ENCODE results near the gene ETV4. TPM values are rescaled to one million over a fixed set of nuclear protein-coding genes. Genes with fewer than 3 reads are reported as not detected.

ETV4 gene
- total RNA-seq, result 2.2 TPM
- long read RNA-seq, partial matches to known transcripts, result 1 of 8 reads
- long read RNA-seq, other reads (novel, unspliced or antisense), result 4 of 8 reads

GRCh38 chr17:43546319-43547188, at the start of gene ETV4:
ETV4 (minus strand) TSS chr17:43546340; CDS start chr17:43545617, 723 bp downstream.
- Histone ChIP-seq H3K36me3 (no peaks in the 10 kb centered on the region), H3K4me3 (peak within 1 kb of the TSS; percentile 66), H3K4me1 (peaks cover 16% of the 10 kb centered on the region), H3K27ac (no peak within 1 kb of the TSS), H3K27me3 (ENCODE audit: low read depth) (peaks cover 8% of the 10 kb centered on the region), H3K9me3 (no peaks in the 10 kb centered on the region)
- ATAC-seq, result peak; percentile 93 to 95
- intact Hi-C loops (cut with DNase I), result no loop called here
- TF ChIP-seq, protein P1, sequence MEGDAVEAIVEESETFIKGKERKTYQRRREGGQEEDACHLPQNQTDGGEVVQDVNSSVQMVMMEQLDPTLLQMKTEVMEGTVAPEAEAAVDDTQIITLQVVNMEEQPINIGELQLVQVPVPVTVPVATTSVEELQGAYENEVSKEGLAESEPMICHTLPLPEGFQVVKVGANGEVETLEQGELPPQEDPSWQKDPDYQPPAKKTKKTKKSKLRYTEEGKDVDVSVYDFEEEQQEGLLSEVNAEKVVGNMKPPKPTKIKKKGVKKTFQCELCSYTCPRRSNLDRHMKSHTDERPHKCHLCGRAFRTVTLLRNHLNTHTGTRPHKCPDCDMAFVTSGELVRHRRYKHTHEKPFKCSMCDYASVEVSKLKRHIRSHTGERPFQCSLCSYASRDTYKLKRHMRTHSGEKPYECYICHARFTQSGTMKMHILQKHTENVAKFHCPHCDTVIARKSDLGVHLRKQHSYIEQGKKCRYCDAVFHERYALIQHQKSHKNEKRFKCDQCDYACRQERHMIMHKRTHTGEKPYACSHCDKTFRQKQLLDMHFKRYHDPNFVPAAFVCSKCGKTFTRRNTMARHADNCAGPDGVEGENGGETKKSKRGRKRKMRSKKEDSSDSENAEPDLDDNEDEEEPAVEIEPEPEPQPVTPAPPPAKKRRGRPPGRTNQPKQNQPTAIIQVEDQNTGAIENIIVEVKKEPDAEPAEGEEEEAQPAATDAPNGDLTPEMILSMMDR (IDR thresholded peaks at IDR 0.05), result no peak
- peak; percentile 93 for DNase-seq

GRCh38 chr17:43595466-43595865, 49.3 kb upstream of the ETV4 start:
- TF ChIP-seq, protein P1 (IDR thresholded peaks at IDR 0.05), result no peak
- Histone ChIP-seq H3K4me3 (no peak overlapping the region), H3K4me1 (peaks cover 23% of the 10 kb centered on the region), H3K27ac (no peak overlapping the region), H3K36me3 (no peaks in the 10 kb centered on the region), H3K27me3 (ENCODE audit: low read depth) (no peaks in the 10 kb centered on the region), H3K9me3 (no peaks in the 10 kb centered on the region)
- intact Hi-C loops (cut with DNase I), result no loop called here
- ATAC-seq, result no peak
- no peak for DNase-seq

- TF ChIP-seq, protein P1 (IDR thresholded peaks at IDR 0.05), result no peak
- peak; percentile 50 for DNase-seq
- peak overlapping the region; percentile 1 for H3K4me3 ChIP-seq
- H3K27me3 ChIP-seq (ENCODE audit: low read depth), result no peaks in the 10 kb centered on the region
- intact Hi-C loops (cut with DNase I), result no loop called here
- ATAC-seq, result peak; percentile 61 to 65
- no peaks in the 10 kb centered on the region for H3K36me3 ChIP-seq
- no peaks in the 10 kb centered on the region for H3K9me3 ChIP-seq
- peaks cover 23% of the 10 kb centered on the region for H3K4me1 ChIP-seq
- H3K27ac ChIP-seq, result peak overlapping the region; percentile 73
These were observed 45.8 kb upstream of the ETV4 start for GRCh38 chr17:43591779-43592562.

DNA sequence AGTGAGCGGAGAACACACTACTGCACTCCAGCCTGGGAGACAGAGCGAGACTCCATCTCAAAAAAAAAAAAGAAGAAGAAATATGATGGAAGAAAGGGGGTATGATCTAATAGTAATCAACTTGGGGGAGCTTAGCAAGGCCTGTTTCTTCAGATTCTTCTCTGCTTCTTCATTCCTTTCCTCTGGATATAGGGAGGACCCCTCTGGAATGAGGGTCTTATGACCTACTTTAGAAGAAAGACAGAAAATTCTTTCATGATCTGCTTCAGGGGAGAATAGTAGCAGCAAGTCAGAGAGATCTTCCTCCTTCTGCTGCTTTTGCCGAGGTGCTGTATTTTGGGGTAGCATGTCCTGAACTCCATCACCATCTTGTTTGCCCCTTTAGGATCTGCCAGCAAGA, 44.9 kb upstream of the ETV4 start:
- ATAC-seq (no peak), DNase-seq (no peak)
- Histone ChIP-seq H3K36me3 (no peaks in the 10 kb centered on the region), H3K9me3 (no peaks in the 10 kb centered on the region), H3K4me1 (peaks cover 24% of the 10 kb centered on the region), H3K27me3 (ENCODE audit: low read depth) (no peaks in the 10 kb centered on the region), H3K27ac (peak overlapping the region; percentile 73), H3K4me3 (no peak overlapping the region)
- intact Hi-C loops (cut with DNase I), result no loop called here
- TF ChIP-seq, protein P1 (IDR thresholded peaks at IDR 0.05), result no peak

DNA sequence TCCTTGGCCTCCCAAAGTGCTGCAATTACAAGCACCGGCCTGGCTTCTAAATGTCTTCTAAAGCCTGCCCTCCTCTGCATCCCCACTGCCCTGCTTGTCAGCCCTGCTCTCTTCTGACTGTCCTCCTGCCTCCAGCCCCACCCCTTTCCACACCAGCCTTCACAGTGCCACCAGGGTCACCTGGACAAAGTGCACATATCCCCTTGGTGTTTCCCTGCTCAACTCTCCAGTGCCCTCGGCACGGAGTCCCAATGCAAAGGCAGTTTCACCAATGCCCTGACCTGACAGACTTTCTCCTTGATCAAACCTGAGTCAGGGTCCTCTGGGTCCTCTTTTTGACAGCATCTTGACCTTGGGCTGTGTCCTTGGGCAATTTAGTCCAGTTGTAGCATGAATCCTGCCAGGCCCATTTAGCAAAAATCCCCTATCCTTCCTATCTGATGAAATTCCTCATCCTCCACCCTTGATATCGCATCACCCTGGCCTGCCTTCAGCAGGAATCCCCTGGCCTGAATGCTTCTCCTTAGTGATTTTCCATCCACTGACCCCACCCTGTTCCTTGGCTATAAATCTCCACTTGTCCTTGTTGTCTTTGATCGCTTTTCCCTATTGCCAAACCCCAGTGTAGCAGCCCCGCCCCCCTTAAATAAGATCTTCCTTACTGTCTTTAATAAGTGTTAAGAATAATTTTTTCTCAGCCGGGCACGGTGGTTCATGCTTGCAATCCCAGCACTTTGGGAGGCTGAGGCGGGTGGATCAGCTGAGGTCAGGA, 42.7 kb upstream of the ETV4 start:
- intact Hi-C loops (cut with DNase I), result no loop called here
- no peak for ATAC-seq

More for the DNA sequence above, 42.7 kb upstream of the ETV4 start:
- TF ChIP-seq, protein P1 (IDR thresholded peaks at IDR 0.05), result no peak
- no peak for DNase-seq
- Histone ChIP-seq H3K36me3 (no peaks in the 10 kb centered on the region), H3K27ac (no peak overlapping the region), H3K27me3 (ENCODE audit: low read depth) (no peaks in the 10 kb centered on the region), H3K9me3 (no peaks in the 10 kb centered on the region), H3K4me1 (peaks cover 27% of the 10 kb centered on the region), H3K4me3 (no peak overlapping the region)

Measured in lower lobe of right lung (tissue), 2 donors.